DND-41 (cell line): Measurements from ENCODE around the gene PSME3IP1.

Experiments
- ATAC-seq: fragments of 200-7000 bp; cut with Tn5 transposase; 3 replicates; pipeline ENCODE4 v1.9.1; 2021; ENCODE audit warnings: low read depth; ENCODE audit not compliant: insufficient read depth
- DNase-seq: peaks from one replicate; pipeline ENCODE4 v3.0.0-alpha.2; 2020
- H2AFZ ChIP-seq: 2 replicates; pipeline ENCODE4 v1.6.0; 2012; ENCODE audit warnings: low read depth, low read length
- H3K27ac ChIP-seq: 2 replicates; pipeline ENCODE4 v1.5.1; 2012; ENCODE audit warnings: low read length, inconsistent platforms
- H3K27me3 ChIP-seq: fragments of 200-600 bp; sonication (generic); 2 replicates; pipeline ENCODE4 v1.6.0; 2012; ENCODE audit warnings: low read length, mild to moderate bottlenecking, inconsistent platforms; ENCODE audit not compliant: insufficient read depth, poor library complexity
- H3K36me3 ChIP-seq: 2 replicates; pipeline ENCODE4 v1.5.1; 2012; ENCODE audit warnings: low read length, inconsistent platforms; ENCODE audit not compliant: insufficient read depth
- H3K4me1 ChIP-seq: 2 replicates; pipeline ENCODE4 v1.5.1; 2012; ENCODE audit warnings: mild to moderate bottlenecking, low read length; ENCODE audit not compliant: insufficient read depth
- H3K4me2 ChIP-seq: 2 replicates; pipeline ENCODE4 v1.6.0; 2012; ENCODE audit warnings: mild to moderate bottlenecking, moderate library complexity, low read length, inconsistent platforms; ENCODE audit not compliant: insufficient read depth
- H3K4me3 ChIP-seq, 2 experiments: fragments of 200-600 bp in 1 of 2; shearing (Covaris generic) in 1 of 2; 2 replicates each; pipeline ENCODE4 v1.5.1; 2012 to 2016; ENCODE audit warnings: inconsistent platforms in 2 of 2, low read length in 2 of 2, mild to moderate bottlenecking in 2 of 2, low read depth in 1 of 2, moderate library complexity in 1 of 2
- H3K79me2 ChIP-seq: 2 replicates; pipeline ENCODE4 v1.6.0; 2012; ENCODE audit warnings: low read length, inconsistent platforms; ENCODE audit not compliant: insufficient read depth
- H3K9ac ChIP-seq: 2 replicates; pipeline ENCODE4 v1.6.0; 2012; ENCODE audit warnings: low read depth, mild to moderate bottlenecking, inconsistent platforms, low read length, moderate library complexity
- H3K9me3 ChIP-seq: 2 replicates; pipeline ENCODE4 v1.5.1; 2012; ENCODE audit warnings: low read length, moderate library complexity, mild to moderate bottlenecking, inconsistent platforms; ENCODE audit not compliant: insufficient read depth, severe bottlenecking
- H4K20me1 ChIP-seq: 2 replicates; pipeline ENCODE4 v1.6.0; 2012; ENCODE audit warnings: low read length; ENCODE audit not compliant: insufficient read depth
- EZH2 ChIP-seq: IDR thresholded peaks from 3 replicates; pipeline ENCODE4 v1.6.1; 2012; ENCODE audit warnings: borderline replicate concordance, low read depth, mild to moderate bottlenecking, moderate library complexity, low read length, inconsistent platforms; ENCODE audit not compliant: severe bottlenecking
- TF ChIP-seq, protein P1 (sequence below): IDR thresholded peaks from 2 replicates; pipeline ENCODE4 v1.5.1; 2012; ENCODE audit warnings: borderline replicate concordance, low read length, moderate library complexity, mild to moderate bottlenecking; ENCODE audit not compliant: poor library complexity, severe bottlenecking; ENCODE audit errors: extremely low read depth

Gene PSME3IP1

DNA sequence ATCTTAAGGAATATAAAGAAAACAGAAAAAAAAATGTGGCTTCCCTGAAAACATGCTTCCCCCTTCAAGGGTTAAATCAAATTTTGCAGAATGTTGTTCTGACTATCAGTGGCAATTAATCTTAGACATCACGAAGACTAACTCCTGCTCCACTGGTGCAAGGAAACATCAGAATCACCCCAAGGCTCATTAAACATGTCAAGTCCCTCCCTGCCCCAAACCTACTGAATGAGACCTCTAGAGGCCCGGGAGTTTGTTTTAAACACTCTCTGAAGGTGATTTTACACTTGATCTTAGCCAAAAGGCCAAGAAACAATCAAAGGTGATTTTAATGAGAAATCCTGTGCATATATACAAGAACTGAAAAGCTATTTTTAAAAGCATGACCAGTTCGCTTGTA is 18.3 kb downstream of the PSME3IP1 start:
- Histone ChIP-seq H3K27me3 (no peaks in the 10 kb centered on the region), H3K36me3 (peaks cover 90% of the 10 kb centered on the region), H3K9ac (no peak overlapping the region), H4K20me1 (peaks cover 5% of the 10 kb centered on the region; the same call in 1 of the 2 replicates), H3K4me3 (no peak overlapping the region), H2AFZ (no peak overlapping the region), H3K4me1 (no peaks in the 10 kb centered on the region), H3K4me2 (no peak overlapping the region), H3K79me2 (no peaks in the 10 kb centered on the region), H3K9me3 (no peaks in the 10 kb centered on the region), H3K27ac (no peak overlapping the region)
- TF ChIP-seq, protein P1, sequence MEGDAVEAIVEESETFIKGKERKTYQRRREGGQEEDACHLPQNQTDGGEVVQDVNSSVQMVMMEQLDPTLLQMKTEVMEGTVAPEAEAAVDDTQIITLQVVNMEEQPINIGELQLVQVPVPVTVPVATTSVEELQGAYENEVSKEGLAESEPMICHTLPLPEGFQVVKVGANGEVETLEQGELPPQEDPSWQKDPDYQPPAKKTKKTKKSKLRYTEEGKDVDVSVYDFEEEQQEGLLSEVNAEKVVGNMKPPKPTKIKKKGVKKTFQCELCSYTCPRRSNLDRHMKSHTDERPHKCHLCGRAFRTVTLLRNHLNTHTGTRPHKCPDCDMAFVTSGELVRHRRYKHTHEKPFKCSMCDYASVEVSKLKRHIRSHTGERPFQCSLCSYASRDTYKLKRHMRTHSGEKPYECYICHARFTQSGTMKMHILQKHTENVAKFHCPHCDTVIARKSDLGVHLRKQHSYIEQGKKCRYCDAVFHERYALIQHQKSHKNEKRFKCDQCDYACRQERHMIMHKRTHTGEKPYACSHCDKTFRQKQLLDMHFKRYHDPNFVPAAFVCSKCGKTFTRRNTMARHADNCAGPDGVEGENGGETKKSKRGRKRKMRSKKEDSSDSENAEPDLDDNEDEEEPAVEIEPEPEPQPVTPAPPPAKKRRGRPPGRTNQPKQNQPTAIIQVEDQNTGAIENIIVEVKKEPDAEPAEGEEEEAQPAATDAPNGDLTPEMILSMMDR: no peak
- no peak for TF ChIP-seq EZH2
- no peak for DNase-seq
- ATAC-seq: no peak

DNA sequence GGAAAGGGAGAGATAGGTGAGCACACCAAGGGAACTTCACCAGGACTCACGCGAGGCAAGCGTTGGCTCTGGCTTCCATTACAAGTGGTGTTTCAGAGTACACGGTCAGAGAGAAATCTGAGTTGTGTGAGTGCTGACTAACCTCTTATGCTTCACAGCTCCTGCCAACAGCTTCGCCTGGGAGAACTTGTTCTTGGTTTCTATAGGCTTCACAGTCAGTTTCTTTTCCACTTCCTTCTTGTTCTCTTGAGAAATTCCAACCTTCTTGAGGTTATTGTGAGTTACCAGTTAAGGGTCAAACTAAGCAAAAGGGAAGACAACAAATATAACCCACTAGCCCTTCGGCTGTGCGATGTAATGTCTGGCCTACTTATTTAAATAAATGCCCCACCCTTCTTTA is 18.9 kb downstream of the PSME3IP1 start:
- H3K36me3 ChIP-seq: peaks cover 90% of the 10 kb centered on the region
- no peak for TF ChIP-seq EZH2
- TF ChIP-seq, protein P1: no peak
- no peak overlapping the region for H3K4me2 ChIP-seq
- ATAC-seq: no peak
- no peak overlapping the region for H3K4me3 ChIP-seq
- H4K20me1 ChIP-seq: peaks cover 5% of the 10 kb centered on the region; the same call in 1 of the 2 replicates
- H3K79me2 ChIP-seq: no peaks in the 10 kb centered on the region
- H3K9ac ChIP-seq: no peak overlapping the region
- no peak for DNase-seq
- no peaks in the 10 kb centered on the region for H3K27me3 ChIP-seq
- no peak overlapping the region for H3K27ac ChIP-seq
- H2AFZ ChIP-seq: no peak overlapping the region
- no peaks in the 10 kb centered on the region for H3K4me1 ChIP-seq
- no peaks in the 10 kb centered on the region for H3K9me3 ChIP-seq

DNA sequence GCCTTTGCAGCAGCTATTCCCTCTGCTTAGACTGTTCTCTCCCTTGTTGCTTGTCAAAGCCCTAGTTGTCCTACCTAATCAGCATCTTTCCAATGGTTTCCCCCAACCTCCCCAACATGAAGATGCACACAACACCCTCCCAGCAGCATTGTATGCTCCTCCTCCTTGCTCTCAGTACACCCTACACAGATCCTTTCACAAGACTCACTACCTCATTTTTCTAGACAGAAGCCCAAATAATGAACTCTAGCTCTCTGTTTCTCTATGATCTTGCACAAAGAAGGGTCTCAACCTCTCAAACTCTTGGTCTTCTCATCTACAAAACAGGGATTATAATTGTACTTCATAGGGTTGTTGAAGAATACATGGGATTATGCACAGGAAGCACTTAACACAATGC is 19.4 kb downstream of the PSME3IP1 start:
- Histone ChIP-seq H2AFZ (no peak overlapping the region), H3K9ac (no peak overlapping the region), H3K9me3 (no peaks in the 10 kb centered on the region), H3K4me1 (no peaks in the 10 kb centered on the region), H3K36me3 (peaks cover 88% of the 10 kb centered on the region), H3K79me2 (no peaks in the 10 kb centered on the region), H3K4me2 (no peak overlapping the region), H3K27ac (no peak overlapping the region), H4K20me1 (peaks cover 5% of the 10 kb centered on the region; the same call in 1 of the 2 replicates), H3K4me3 (no peak overlapping the region), H3K27me3 (no peaks in the 10 kb centered on the region)
- no peak for TF ChIP-seq EZH2
- TF ChIP-seq, protein P1: no peak
- no peak for ATAC-seq
- no peak for DNase-seq

- Histone ChIP-seq H2AFZ (no peak overlapping the region), H3K27me3 (no peaks in the 10 kb centered on the region), H3K27ac (no peak overlapping the region), H4K20me1 (peaks cover 5% of the 10 kb centered on the region; the same call in 1 of the 2 replicates), H3K9me3 (no peaks in the 10 kb centered on the region), H3K36me3 (peaks cover 87% of the 10 kb centered on the region), H3K9ac (no peak overlapping the region), H3K4me2 (no peak overlapping the region), H3K4me3 (no peak overlapping the region), H3K79me2 (no peaks in the 10 kb centered on the region), H3K4me1 (no peaks in the 10 kb centered on the region)
- no peak for TF ChIP-seq EZH2
- TF ChIP-seq, protein P1: no peak
- no peak for ATAC-seq
- no peak for DNase-seq
Observed at GRCh38 chr16:57165938-57166337, 19.9 kb downstream of the PSME3IP1 start.
